ENCODE results near the gene ATXN10.

DNA sequence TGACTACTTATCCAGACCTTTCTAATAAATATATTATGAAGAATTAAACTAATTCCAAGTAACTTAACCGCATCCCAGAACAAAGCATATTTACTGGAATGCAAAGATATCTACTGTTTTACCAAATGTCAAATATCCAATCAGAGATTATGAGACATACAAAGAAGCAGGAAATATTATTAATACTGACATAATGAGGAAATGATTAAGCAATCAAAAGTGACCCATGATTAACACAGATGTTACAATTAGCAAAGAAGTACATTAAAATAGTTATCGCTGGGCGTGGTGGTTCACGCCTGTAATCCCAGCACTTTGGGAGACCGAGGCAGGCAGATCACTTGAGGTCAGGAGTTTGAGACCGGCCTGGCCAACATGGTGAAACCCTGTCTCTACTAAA lies 200.1 kb downstream of the ATXN10 start:
- no peak for TF ChIP-seq POLR2A (IDR thresholded peaks at IDR 0.05)
- TF ChIP-seq, protein P1, sequence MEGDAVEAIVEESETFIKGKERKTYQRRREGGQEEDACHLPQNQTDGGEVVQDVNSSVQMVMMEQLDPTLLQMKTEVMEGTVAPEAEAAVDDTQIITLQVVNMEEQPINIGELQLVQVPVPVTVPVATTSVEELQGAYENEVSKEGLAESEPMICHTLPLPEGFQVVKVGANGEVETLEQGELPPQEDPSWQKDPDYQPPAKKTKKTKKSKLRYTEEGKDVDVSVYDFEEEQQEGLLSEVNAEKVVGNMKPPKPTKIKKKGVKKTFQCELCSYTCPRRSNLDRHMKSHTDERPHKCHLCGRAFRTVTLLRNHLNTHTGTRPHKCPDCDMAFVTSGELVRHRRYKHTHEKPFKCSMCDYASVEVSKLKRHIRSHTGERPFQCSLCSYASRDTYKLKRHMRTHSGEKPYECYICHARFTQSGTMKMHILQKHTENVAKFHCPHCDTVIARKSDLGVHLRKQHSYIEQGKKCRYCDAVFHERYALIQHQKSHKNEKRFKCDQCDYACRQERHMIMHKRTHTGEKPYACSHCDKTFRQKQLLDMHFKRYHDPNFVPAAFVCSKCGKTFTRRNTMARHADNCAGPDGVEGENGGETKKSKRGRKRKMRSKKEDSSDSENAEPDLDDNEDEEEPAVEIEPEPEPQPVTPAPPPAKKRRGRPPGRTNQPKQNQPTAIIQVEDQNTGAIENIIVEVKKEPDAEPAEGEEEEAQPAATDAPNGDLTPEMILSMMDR (IDR thresholded peaks at IDR 0.05), result no peak
- no peak for TF ChIP-seq POLR2AphosphoS5 (IDR thresholded peaks at IDR 0.05)
- TF ChIP-seq EP300 (IDR thresholded peaks at IDR 0.05), result no peak

Measured in gastroesophageal sphincter (tissue), 3 donors.